ENCODE results near the gene C3orf20. TPM values are rescaled to one million over a fixed set of nuclear protein-coding genes. Genes with fewer than 3 reads are reported as not detected.

Gene C3orf20
- total and polyA plus RNA-seq, 2 experiments from 2014 or later = not detected

GRCh38 chr3:14628406-14628805 is 46.5 kb upstream of the C3orf20 start (continued):
- TF ChIP-seq ETS1 (IDR thresholded peaks at IDR 0.05) (no peak), CREB1 (CRISPR knock-in tag; IDR thresholded peaks at IDR 0.05; ENCODE audit: low read depth) (no peak), ZNF114 (CRISPR knock-in tag; IDR thresholded peaks at IDR 0.05) (no peak)

- Histone ChIP-seq H3K27me3 (ENCODE audit: insufficient read depth) (no peaks in the 10 kb centered on the region), H3K4me1 (ENCODE audit: insufficient read depth) (0 out of 2 replicates have a peak, but pooled peaks cover under 1% of the 10 kb centered on the region), H4K20me1 (replicated peaks; ENCODE audit: insufficient read depth) (no peaks in the 10 kb centered on the region), H3K36me3 (ENCODE audit: insufficient read depth) (no peaks in the 10 kb centered on the region), H2AFZ (no peak overlapping the region), H3K27ac (ENCODE audit: low read depth) (no peak overlapping the region), H3K4me3 (no peak overlapping the region), H3K9me2 (ENCODE audit: insufficient read depth) (no peaks in the 10 kb centered on the region), H3F3A (replicated peaks; ENCODE audit: low read depth) (no peaks in the 10 kb centered on the region), H3K79me2 (replicated peaks; ENCODE audit: insufficient read depth) (no peaks in the 10 kb centered on the region), H3K4me2 (no peak overlapping the region)
- Mint-ChIP-seq H3K36me3 (ENCODE audit: low read depth) (no peaks in the 10 kb centered on the region), H3K9me3 (no peaks in the 10 kb centered on the region), H3K4me3 (no peak overlapping the region), H3K27me3 (ENCODE audit: insufficient read depth, low read depth, poor library complexity) (peaks cover 4% of the 10 kb centered on the region), H3K27ac (no peak overlapping the region), H3K4me1 (peaks cover 11% of the 10 kb centered on the region)
- no peak for ATAC-seq
- no peak for DNase-seq (ENCODE audit: low spot score)
- TF ChIP-seq CTCF (conservative IDR thresholded peaks at IDR 0.05; ENCODE audit: low read depth in 2 of 2) = no peak
- no peak for TF ChIP-seq ETS1 (IDR thresholded peaks at IDR 0.05)
- TF ChIP-seq REST (IDR thresholded peaks at IDR 0.05; ENCODE audit: unreplicated experiment) = no peak
- no peak for TF ChIP-seq EZH2 (IDR thresholded peaks at IDR 0.05; ENCODE audit: low read depth, unreplicated experiment)
- TF ChIP-seq ZNF331 (CRISPR knock-in tag; IDR thresholded peaks at IDR 0.05; ENCODE audit: low read depth) = no peak
- TF ChIP-seq POLR2AphosphoS5 (IDR thresholded peaks at IDR 0.05; ENCODE audit: low read depth) = no peak
- no peak for TF ChIP-seq STAT1 (IDR thresholded peaks at IDR 0.05; ENCODE audit: unreplicated experiment)
- no peak for TF ChIP-seq ZNF462 (CRISPR knock-in tag; IDR thresholded peaks at IDR 0.05)
- no peak for TF ChIP-seq NANOG (IDR thresholded peaks at IDR 0.05; ENCODE audit: borderline replicate concordance)
These were observed 44.4 kb upstream of the C3orf20 start for GRCh38 chr3:14630404-14631100.
